ENCODE data around the gene TADA3. TPM values are rescaled to one million over a fixed set of nuclear protein-coding genes. Genes with fewer than 3 reads are reported as not detected.

TADA3 gene
- total and polyA plus RNA-seq, 2 experiments from 2014 or later = 29.1 to 61.7 TPM

GRCh38 chr3:9834520-9835380 is 42.5 kb upstream of the TADA3 start (continued):
- TF ChIP-seq REST (IDR thresholded peaks at IDR 0.05; ENCODE audit: unreplicated experiment) (no peak), JUNB (IDR thresholded peaks at IDR 0.05; ENCODE audit: unreplicated experiment) (no peak), ZNF114 (CRISPR knock-in tag; IDR thresholded peaks at IDR 0.05) (no peak), EZH2 (IDR thresholded peaks at IDR 0.05; ENCODE audit: low read depth, unreplicated experiment) (no peak)

- Mint-ChIP-seq H3K27ac (no peak overlapping the region), H3K27me3 (ENCODE audit: insufficient read depth, low read depth, poor library complexity) (peaks cover 8% of the 10 kb centered on the region), H3K4me1 (no peaks in the 10 kb centered on the region), H3K9me3 (no peaks in the 10 kb centered on the region), H3K36me3 (ENCODE audit: low read depth) (peaks cover 7% of the 10 kb centered on the region), H3K4me3 (no peak overlapping the region)
- H3K27ac ChIP-seq (ENCODE audit: low read depth) = no peak overlapping the region
- H4K20me1 ChIP-seq (replicated peaks; ENCODE audit: insufficient read depth) = no peaks in the 10 kb centered on the region; the same call in 1 of the 2 replicates
- H3K27me3 ChIP-seq (ENCODE audit: insufficient read depth) = no peaks in the 10 kb centered on the region
- H3K9me2 ChIP-seq (ENCODE audit: insufficient read depth) = no peaks in the 10 kb centered on the region
- no peaks in the 10 kb centered on the region for H3K79me2 ChIP-seq (replicated peaks; ENCODE audit: insufficient read depth)
- H3K4me1 ChIP-seq (ENCODE audit: insufficient read depth) = no peaks in the 10 kb centered on the region
- H3K4me2 ChIP-seq = no peak overlapping the region
- no peak for DNase-seq (ENCODE audit: low spot score)
- ATAC-seq = no peak
- H3K4me3 ChIP-seq = no peak overlapping the region
- H3F3A ChIP-seq (replicated peaks; ENCODE audit: low read depth) = no peaks in the 10 kb centered on the region
- H3K36me3 ChIP-seq (ENCODE audit: insufficient read depth) = no peaks in the 10 kb centered on the region
- no peak overlapping the region for H2AFZ ChIP-seq
- TF ChIP-seq POLR2AphosphoS5 (IDR thresholded peaks at IDR 0.05; ENCODE audit: low read depth) (no peak), NANOG (IDR thresholded peaks at IDR 0.05; ENCODE audit: borderline replicate concordance) (no peak), ZNF114 (CRISPR knock-in tag; IDR thresholded peaks at IDR 0.05) (no peak), ETS1 (IDR thresholded peaks at IDR 0.05) (no peak), REST (IDR thresholded peaks at IDR 0.05; ENCODE audit: unreplicated experiment) (no peak), CTCF (conservative IDR thresholded peaks at IDR 0.05; ENCODE audit: low read depth in 2 of 2) (no peak)
Observed at GRCh38 chr3:9833078-9833477, 40.8 kb upstream of the TADA3 start.

Measured in GM23338 (cell line).